Omental fat pad (tissue), 4 donors: Measurements from ENCODE around the gene PHF24. TPM values are rescaled to one million over a fixed set of nuclear protein-coding genes. Genes with fewer than 3 reads are reported as not detected.
"Not testable (repeated sequence)": the region's sequence is repeated elsewhere in the genome, so short reads cannot be mapped to it uniquely, and the experiment has no call there.

ENCODE experiments used
- ATAC-seq: fragments of 150-250 bp; one replicate; pipeline ENCODE4 v1.9.1; 2016; ENCODE audit warnings: mild to moderate bottlenecking, moderate library complexity; ENCODE audit not compliant: low FRiP score
- DNase-seq: peaks from one replicate; pipeline ENCODE4 v3.0.0-alpha.2; 2019; ENCODE audit warnings: low spot score
- total RNA-seq, 4 donors: library from RNA; depleted of rRNA; stranded (reverse); fragments of >200 nt; gene quantifications; one replicate each; pipeline ENCODE4 v1.1.0, GENCODE V29; 2016
- TF ChIP-seq, protein P1 (sequence below), 3 donors: fragments of 450-650 bp; IDR thresholded peaks; one replicate each; pipeline ENCODE4 v1.5.1; 2016 to 2017; ENCODE audit warnings: antibody characterized with exemption in 3 of 3, mild to moderate bottlenecking in 3 of 3, moderate library complexity in 2 of 3

PHF24 gene
- total RNA-seq, 4 donors from 2014 or later, result 0.28 to 0.95 (median 0.84) TPM; not detected in 1

DNA sequence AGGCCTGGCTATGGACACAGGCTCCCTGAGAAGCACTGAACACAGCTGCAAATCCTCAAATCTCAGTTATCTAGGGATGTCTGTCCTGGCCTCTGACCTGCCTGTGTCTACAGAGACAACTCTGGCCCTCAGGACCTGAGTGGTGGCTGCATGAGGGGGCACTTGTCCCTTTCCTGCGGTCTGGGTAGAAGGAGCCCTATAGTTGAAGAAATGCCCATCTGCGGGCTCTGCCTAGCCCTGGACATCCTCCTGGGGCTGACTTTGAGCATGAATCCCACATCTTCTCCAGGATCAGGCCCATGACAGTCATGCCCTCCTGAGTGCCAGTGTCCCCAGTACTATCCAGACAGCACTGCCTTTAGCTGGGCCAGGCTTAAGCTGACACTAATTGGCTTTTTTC, 41.5 kb downstream of the PHF24 start:
- ATAC-seq, result no peak
- TF ChIP-seq, protein P1, sequence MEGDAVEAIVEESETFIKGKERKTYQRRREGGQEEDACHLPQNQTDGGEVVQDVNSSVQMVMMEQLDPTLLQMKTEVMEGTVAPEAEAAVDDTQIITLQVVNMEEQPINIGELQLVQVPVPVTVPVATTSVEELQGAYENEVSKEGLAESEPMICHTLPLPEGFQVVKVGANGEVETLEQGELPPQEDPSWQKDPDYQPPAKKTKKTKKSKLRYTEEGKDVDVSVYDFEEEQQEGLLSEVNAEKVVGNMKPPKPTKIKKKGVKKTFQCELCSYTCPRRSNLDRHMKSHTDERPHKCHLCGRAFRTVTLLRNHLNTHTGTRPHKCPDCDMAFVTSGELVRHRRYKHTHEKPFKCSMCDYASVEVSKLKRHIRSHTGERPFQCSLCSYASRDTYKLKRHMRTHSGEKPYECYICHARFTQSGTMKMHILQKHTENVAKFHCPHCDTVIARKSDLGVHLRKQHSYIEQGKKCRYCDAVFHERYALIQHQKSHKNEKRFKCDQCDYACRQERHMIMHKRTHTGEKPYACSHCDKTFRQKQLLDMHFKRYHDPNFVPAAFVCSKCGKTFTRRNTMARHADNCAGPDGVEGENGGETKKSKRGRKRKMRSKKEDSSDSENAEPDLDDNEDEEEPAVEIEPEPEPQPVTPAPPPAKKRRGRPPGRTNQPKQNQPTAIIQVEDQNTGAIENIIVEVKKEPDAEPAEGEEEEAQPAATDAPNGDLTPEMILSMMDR (IDR thresholded peaks at IDR 0.05), result no peak
- no peak for DNase-seq

DNA sequence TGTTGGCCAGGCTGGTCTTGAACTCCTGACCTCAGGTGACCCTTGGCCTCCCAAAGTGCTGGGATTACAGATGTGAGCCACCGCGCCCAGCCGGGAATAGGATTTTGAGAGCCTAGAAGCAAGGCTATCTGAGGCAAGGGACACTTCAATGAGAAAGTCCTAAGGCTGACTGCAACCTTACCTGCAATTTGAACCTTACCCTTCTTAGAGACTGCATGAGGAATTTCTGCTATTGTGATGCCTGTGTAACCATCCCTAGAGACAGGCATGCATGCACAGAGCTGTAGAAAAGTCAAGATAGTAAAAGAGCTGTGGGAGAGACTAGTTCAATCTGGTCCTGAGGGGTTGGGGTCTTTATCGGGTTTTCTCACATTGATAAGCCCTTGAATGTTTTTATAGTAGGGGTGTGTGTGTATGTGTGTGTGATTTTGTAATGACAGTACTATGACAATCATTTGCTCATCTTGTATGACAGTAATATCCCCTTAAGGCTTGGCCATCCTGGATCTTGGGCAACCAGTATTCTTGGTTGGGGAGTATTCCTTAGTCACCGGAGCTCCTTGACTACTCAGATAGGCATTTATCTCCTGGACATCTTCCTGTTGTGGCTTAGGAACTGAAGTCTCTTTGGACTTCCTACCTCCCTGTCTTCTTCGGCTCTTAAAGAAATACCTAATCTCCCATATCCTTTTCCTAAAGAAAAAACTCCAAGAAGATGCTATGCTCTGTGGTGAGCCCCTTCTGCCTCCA, 42.6 kb downstream of the PHF24 start:
- DNase-seq, result no peak
- TF ChIP-seq, protein P1 (IDR thresholded peaks at IDR 0.05), result no peak
- peak; percentile 29 for ATAC-seq

DNA sequence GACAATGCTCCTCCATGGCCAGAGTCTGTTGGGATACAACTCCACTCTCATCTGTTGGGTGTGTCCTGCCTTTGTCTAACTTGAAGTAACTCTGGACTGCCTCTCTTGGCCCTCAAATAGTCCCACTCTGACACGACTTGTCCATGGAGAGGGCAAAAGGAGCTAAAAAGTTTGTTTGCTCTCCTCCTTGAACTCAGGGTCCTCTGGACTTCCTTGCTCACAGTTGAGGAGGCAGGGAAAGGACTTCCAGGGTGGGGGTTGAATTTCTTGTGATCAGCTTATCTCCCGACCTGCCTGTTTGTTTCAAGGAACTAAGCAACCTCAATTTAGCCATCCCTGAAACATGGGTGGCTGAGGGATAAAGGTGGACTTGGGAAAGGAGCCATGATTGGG, 43.2 kb downstream of the PHF24 start:
- TF ChIP-seq, protein P1 (IDR thresholded peaks at IDR 0.05), result no peak
- ATAC-seq (no peak), DNase-seq (no peak)

DNA sequence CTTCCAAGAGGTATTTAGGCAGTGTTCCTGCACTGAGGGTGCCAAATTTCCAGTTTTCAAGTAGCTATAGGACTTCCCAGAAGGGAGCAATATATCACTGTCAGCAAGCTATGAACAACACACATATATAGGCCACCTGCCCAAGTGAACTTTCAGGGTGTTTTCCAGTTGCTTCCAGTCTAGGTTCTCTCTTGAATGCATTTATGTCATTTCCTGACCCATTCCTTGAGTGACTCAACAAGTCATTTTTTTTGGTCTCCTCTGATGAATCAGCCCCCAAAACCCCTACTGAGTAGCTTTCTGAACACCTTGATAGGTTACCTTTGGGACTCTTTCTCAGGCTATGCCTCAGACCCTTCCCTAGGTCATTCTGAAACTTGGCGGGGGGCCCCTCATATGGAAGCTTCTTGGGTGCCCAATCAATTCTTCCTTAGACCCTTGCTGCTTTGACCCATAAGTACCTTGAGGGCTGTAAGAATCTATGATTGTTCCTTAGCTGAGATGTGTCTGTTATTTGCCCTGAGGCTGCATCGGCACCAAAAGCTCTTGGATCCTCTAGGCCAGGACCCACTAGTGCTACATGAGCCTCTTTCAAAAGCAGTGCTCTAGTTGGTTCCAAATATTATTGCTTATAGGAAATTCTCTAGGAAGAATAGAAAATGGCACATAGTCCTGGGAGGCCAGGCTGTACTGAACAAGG, 43.9 kb downstream of the PHF24 start:
- no peak for DNase-seq
- ATAC-seq, result peak; percentile 66
- TF ChIP-seq, protein P1 (IDR thresholded peaks at IDR 0.05), result no peak

DNA sequence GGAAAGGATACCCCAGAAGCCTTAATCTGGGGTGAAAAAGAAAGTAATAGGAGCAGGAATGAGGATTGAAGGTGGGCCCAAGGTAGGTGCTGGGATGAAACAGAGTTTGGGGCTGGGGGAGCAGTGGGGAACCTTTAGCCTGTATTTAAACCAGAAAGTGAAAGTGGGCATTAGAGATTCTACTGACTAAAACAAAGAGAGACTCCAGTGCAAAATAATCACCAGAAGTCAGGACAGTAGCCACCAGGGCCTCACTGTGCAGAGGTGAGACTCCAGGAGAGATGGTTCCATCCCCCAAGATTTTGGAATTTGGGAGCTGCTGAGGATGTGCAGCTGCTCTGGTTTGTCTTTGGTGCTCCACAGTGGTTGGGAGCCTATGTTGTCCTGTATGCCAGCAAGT, 44.5 kb downstream of the PHF24 start:
- TF ChIP-seq, protein P1 (IDR thresholded peaks at IDR 0.05), result no peak
- no peak for DNase-seq
- ATAC-seq, result no peak

DNA sequence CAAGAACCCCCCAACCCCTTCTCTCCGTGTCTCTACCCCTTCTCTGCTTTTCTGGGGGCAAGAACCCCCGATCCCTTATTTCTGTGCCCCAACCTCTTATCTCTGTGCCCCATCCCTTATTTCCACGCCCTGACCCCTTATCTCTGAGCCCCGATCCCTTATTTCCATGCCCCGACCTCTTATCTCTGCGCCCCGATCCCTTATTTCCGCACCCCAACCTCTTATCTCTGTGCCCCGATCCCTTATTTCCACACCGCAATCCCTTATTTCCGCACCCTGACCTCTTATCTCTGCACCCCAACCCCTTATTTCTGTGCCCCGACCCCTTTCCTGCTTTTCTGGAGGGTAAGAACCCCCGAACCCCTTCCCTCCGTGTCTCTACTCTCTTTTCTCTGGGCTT, 46.2 kb downstream of the PHF24 start:
- not testable (repeated sequence) for DNase-seq, ATAC-seq

DNA sequence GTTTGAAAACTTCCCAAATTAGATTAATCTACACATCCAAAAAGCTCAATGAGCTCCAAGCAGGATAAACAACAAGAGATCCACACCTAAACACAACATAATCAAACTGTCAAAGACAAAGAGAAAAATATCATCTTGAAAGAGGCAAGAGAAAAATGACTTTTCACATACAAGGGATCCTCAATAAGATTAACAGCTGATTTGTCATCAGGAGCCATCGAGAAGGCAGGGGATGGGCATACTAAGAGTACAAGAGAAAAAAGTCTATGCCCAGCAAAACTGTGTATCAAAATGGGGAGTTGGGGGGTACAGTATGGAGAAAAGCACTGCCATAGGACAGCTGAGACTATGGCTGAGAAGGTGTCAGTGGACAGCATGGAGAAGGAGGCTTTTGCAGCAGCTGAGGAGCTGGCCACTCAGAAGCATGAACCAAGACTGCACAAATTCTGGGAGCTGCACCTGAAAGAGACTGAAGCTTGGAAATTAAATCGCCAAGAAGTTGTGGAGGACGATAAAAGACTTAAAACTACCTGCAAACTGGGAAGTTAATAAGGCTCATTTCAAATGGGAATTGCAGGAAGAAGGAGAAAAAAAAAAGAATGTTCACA, 52.4 kb downstream of the PHF24 start:
- no peak for DNase-seq
- TF ChIP-seq, protein P1 (IDR thresholded peaks at IDR 0.05), result no peak
- ATAC-seq, result no peak
